Calu3 (cell line): ENCODE results near the gene ARMC3. TPM values are rescaled to one million over a fixed set of nuclear protein-coding genes. Genes with fewer than 3 reads are reported as not detected.
A peak's percentile ranks its signal among the peaks of the same experiment; 100 is the strongest.

Source experiments
- BruUV-seq: library from RNA; stranded (reverse); fragments of 400-500 nt; replicated peaks from 2 replicates; lab custom pipeline; 2021; lab: Mats Ljungman, UMichigan
- CTCF ChIA-PET: fragments of 300-600 bp; sonication (Branson Sonifier 250); formaldehyde crosslinking; loops from one replicate; lab custom pipeline; 2022; ENCODE audit warnings: antibody characterized with exemption; lab: Charles Lee
- DNase-seq: peaks from one replicate; pipeline ENCODE4 v3.0.0; 2022
- H3K27ac Mint-ChIP-seq: one replicate; pipeline ENCODE4 v1.8.0; 2022; ENCODE audit warnings: mixed read lengths; ENCODE audit not compliant: unreplicated experiment
- H3K27me3 Mint-ChIP-seq: one replicate; pipeline ENCODE4 v1.8.0; 2022; ENCODE audit warnings: mixed read lengths; ENCODE audit not compliant: unreplicated experiment
- H3K36me3 Mint-ChIP-seq: one replicate; pipeline ENCODE4 v1.8.0; 2022; ENCODE audit warnings: mild to moderate bottlenecking, moderate library complexity, mixed read lengths; ENCODE audit not compliant: insufficient read depth, unreplicated experiment
- H3K4me1 Mint-ChIP-seq: one replicate; pipeline ENCODE4 v1.8.0; 2022; ENCODE audit warnings: mild to moderate bottlenecking, low read depth, mixed read lengths; ENCODE audit not compliant: unreplicated experiment
- H3K4me3 Mint-ChIP-seq: one replicate; pipeline ENCODE4 v1.8.0; 2022; ENCODE audit warnings: mild to moderate bottlenecking, low read depth, moderate library complexity, mixed read lengths; ENCODE audit not compliant: unreplicated experiment
- H3K9me3 Mint-ChIP-seq: one replicate; pipeline ENCODE4 v1.8.0; 2022; ENCODE audit warnings: low read depth, mixed read lengths; ENCODE audit not compliant: unreplicated experiment
- intact Hi-C: fragments of 100-400 bp; cut with micrococcal nuclease; formaldehyde crosslinking; loops from one replicate; pipeline ENCODE4 v1.10.0; 2022; ENCODE audit not compliant: unreplicated experiment
- total RNA-seq: library from RNA; stranded (reverse); gene quantifications from 2 replicates; pipeline ENCODE4 v1.2.3, GENCODE V29; 2022
- TF ChIP-seq, protein P1 (sequence below): fragments of 200-600 bp; IDR thresholded peaks from one replicate; pipeline ENCODE4 v1.8.0; 2022; ENCODE audit warnings: antibody characterized with exemption; ENCODE audit not compliant: unreplicated experiment

ARMC3 gene
- total RNA-seq, 1 experiment from 2014 or later: 0.97 TPM

DNA sequence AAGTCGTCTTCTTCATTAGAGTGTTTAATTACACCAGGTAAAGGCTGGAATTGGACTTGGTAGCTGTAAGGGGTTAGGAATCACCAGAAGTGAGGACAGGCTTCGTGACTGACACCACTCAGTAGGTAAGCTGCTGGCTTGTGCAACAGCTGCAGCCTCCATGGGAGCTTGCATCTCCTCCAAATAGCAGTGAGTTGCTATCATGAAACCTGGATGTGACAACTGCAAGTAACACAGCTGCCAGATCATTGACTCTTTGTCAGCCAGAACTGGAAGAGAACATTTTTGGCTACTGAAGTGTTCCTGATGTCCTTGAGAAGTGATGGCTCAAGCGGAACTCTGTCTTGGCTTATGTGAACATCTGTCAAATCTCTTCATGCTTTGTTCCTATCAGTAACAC is 103.5 kb downstream of the ARMC3 start:
- no peak for DNase-seq
- Mint-ChIP-seq H3K4me3 (no peak overlapping the region), H3K9me3 (no peaks in the 10 kb centered on the region), H3K36me3 (no peaks in the 10 kb centered on the region), H3K4me1 (no peaks in the 10 kb centered on the region), H3K27me3 (peaks cover 23% of the 10 kb centered on the region), H3K27ac (no peak overlapping the region)
- intact Hi-C loops: no loop called here
- CTCF ChIA-PET: no interaction called here
- TF ChIP-seq, protein P1, sequence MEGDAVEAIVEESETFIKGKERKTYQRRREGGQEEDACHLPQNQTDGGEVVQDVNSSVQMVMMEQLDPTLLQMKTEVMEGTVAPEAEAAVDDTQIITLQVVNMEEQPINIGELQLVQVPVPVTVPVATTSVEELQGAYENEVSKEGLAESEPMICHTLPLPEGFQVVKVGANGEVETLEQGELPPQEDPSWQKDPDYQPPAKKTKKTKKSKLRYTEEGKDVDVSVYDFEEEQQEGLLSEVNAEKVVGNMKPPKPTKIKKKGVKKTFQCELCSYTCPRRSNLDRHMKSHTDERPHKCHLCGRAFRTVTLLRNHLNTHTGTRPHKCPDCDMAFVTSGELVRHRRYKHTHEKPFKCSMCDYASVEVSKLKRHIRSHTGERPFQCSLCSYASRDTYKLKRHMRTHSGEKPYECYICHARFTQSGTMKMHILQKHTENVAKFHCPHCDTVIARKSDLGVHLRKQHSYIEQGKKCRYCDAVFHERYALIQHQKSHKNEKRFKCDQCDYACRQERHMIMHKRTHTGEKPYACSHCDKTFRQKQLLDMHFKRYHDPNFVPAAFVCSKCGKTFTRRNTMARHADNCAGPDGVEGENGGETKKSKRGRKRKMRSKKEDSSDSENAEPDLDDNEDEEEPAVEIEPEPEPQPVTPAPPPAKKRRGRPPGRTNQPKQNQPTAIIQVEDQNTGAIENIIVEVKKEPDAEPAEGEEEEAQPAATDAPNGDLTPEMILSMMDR: no peak
- BruUV-seq: no TSS peak

DNA sequence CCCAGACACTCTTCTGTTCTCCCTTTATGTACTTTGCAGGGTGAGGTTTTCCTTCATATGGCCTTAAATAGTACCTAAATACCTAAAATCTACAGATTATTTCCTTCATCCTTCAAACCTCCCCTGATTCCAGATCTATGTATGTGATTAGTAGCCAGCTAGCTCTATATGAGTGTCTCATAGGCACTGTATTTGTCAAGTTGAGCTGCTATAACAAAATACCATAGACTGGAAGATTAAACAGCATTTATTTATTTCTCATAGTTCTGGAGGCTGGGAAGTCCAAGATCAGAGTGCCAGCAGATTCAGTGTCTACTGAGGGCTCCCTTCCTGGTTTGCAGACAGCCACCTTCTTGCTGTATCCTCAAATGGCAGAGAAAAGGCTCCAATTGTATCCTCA is 106.9 kb downstream of the ARMC3 start:
- intact Hi-C loops: no loop called here
- Mint-ChIP-seq H3K9me3 (no peaks in the 10 kb centered on the region), H3K27ac (no peak overlapping the region), H3K36me3 (no peaks in the 10 kb centered on the region), H3K27me3 (peaks cover 14% of the 10 kb centered on the region), H3K4me3 (no peak overlapping the region), H3K4me1 (no peaks in the 10 kb centered on the region)
- no TSS peak for BruUV-seq
- TF ChIP-seq, protein P1: no peak
- no peak for DNase-seq
- CTCF ChIA-PET: no interaction called here

DNA sequence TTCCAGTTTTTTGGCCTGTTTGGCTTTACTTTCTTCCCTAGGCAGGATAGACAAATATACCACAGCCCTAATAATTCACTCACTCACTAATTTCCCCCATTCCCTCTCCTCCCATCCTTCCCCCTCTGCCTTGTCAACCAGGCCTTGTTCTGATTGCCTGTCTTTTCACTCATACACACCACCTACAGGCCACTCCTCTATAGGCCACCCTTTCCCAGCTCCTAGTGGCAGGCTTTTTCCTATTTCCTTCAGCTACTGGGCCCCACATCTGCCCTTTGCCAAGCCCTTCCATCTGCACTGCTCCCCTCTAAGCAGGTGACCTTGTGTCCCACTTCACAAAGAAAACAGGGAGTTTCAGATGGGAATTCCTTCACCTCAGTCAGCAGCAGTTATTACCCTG is 107.7 kb downstream of the ARMC3 start:
- Mint-ChIP-seq H3K9me3 (no peaks in the 10 kb centered on the region), H3K27me3 (peaks cover 14% of the 10 kb centered on the region), H3K36me3 (no peaks in the 10 kb centered on the region), H3K4me1 (no peaks in the 10 kb centered on the region), H3K27ac (no peak overlapping the region), H3K4me3 (no peak overlapping the region)
- intact Hi-C loops: no loop called here
- BruUV-seq: no TSS peak
- CTCF ChIA-PET: no interaction called here
- TF ChIP-seq, protein P1: peak; percentile 41
- DNase-seq: peak; percentile 24

DNA sequence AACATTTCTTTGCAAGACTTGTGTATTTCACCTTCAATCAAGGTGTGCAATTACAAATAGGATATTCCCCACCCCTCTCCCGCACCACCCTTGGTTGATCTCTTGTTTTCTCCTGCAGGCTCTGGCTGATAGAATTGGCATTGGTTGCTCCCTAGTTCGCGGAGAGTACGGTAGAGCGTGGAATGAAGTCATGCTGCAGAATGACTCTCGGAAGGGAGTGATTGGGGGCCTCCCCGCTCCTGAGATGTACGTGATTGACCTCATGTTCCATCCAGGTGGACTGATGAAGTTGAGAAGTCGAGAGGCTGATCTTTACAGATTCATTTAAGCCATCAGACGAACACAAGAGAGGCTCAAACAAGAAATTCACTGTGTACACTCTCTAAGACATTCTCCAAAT is 109.3 kb downstream of the ARMC3 start:
- Mint-ChIP-seq H3K4me3 (no peak overlapping the region), H3K9me3 (no peaks in the 10 kb centered on the region), H3K27me3 (peaks cover 14% of the 10 kb centered on the region), H3K4me1 (no peaks in the 10 kb centered on the region), H3K36me3 (no peaks in the 10 kb centered on the region), H3K27ac (no peak overlapping the region)
- DNase-seq: no peak
- CTCF ChIA-PET: no interaction called here
- intact Hi-C loops: no loop called here
- BruUV-seq: no TSS peak
- TF ChIP-seq, protein P1: no peak
